K562 treated with DMSO at 1 percent for 24 hours (cell line): ENCODE data around the gene SETD9. TPM values are rescaled to one million over a fixed set of nuclear protein-coding genes. Genes with fewer than 3 reads are reported as not detected.

Experiments
- total RNA-seq: library from RNA; unstranded; fragments of 300-600 nt; gene quantifications from 2 replicates; pipeline ENCODE4 v1.2.3, GENCODE V29; 2022; ENCODE audit warnings: low read depth; ENCODE audit not compliant: insufficient read depth

SETD9 gene, protein sequence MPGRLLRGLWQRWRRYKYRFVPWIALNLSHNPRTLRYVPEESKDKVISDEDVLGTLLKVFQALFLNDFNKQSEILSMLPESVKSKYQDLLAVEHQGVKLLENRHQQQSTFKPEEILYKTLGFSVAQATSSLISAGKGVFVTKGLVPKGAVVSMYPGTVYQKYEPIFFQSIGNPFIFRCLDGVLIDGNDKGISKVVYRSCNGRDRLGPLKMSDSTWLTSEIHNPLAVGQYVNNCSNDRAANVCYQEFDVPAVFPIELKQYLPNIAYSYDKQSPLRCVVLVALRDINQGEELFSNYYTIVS
- 3.9 and 7.6 TPM in 2 replicates for total RNA-seq

DNA sequence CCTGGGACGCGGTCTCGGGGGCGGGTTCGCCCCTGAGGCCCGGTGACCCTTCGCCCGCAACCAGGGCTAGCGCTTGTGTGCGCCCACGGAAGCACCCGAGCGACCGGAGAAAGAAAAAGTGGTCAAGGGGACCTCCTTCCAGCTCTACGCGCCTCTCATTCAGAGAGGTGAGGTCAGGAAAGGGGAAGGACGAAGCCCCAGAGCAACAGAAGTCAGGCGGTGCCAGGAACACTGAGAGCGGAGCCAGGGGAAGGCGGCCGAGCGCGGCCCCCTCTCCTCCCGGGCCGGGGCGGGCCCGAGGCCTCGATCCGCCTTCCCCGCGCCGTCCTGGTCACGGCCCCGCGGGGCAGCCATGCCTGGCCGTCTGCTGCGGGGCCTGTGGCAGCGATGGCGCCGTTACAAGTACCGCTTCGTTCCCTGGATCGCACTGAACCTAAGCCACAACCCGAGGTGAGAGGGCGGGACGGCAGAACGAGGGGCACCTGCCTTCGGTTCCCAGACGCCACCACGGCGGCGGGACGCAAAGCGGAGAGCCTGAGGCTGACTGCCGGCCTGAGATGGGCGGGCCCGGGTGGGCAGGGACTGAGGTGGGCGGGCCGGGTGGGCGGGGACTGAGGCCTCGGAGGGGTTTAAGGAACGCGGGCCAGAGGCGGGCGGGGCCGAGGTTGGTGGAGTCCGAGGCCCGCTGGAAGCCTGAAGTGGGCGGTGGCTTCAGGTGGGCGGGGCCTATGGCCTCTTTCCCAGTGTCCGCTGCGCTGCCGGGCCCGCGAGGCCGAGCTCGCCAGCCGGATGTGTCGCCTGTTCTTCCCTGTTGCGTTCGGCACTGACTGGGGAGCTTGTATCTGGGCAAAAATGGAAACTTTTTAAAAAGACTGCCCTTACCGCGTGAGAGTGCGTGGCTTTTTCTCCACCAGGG lies at the start of gene SETD9:
Gene SETD9, plus strand, starts transcription at position 303 of the 916 bp plus-strand sequence. Its CDS starts 50 bp downstream, at position 353.

DNA sequence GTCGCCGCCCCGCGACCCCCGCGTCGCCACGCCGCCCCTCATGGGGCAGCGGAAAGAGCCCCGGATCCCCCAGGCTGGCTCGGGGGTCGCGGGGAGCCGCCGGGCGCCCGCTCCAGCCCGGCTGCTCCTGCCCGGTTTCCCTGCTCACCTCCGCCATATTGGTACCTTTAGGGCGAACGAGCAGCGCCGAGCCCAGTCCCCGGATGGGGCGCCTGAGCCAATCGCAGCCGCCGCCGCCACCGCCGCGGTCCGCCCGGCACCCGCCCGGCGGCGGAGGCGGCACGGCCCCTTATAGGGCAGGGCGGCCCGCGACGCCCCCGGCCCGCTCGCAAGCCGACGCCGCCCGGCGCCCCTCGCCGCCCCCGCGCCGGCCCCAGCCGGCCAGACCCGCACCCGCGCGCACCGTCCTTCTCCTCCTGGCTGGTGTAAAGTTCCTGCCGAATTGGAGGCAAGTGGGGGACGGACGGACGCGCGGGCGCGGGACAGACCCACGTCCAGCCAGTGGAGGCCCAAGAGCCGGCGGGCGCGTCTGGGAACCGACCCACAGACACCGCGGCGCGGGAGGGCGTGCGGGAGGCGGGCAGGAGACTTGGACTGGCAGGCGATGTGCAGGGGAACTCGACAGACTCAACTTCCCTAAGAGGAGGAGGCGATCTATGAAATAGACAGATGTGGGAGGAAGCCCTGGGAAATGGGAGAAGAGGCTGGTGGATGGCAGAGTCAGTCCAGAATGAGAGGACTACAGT lies 42.7 kb downstream of the SETD9 start, which contains the start of gene MIER3:
Gene MIER3, minus strand, starts transcription at position 178 of the 746 bp plus-strand sequence. Its CDS starts 21 bp downstream, at position 157.

Other genes starting within 250 kb of the SETD9 start
- 5.0 and 6.0 TPM in 2 replicates for gene MAP3K1, start 94.0 kb upstream of the SETD9 start, total RNA-seq
- 6.3 and 8.5 TPM in 2 replicates for gene MIER3, start 42.5 kb downstream of the SETD9 start, total RNA-seq